GM11168 (cell line): ENCODE data around the gene MAGEF1.

Experiments
- in situ Hi-C: fragments of 300-500 bp; cut with MboI; formaldehyde crosslinking; loops from one replicate; pipeline ENCODE4 v1.12.0; 2022; ENCODE audit warnings: low sequenced_read_pairs; ENCODE audit not compliant: unreplicated experiment

Gene MAGEF1

GRCh38 chr3:184711493-184712247, at the start of gene MAGEF1:
Gene MAGEF1 (minus strand): TSS chr3:184712064. CDS start chr3:184711821, 243 bp downstream.
- in situ Hi-C loops: no loop called here

- in situ Hi-C loops: no loop called here
These were observed 49.4 kb upstream of the MAGEF1 start for GRCh38 chr3:184761075-184761841.

- in situ Hi-C loops: no loop called here
These were observed 48.6 kb upstream of the MAGEF1 start for GRCh38 chr3:184760337-184761074.

GRCh38 chr3:184759666-184760200, 47.9 kb upstream of the MAGEF1 start:
- in situ Hi-C loops: no loop called here

GRCh38 chr3:184758056-184758455, 46.2 kb upstream of the MAGEF1 start:
- in situ Hi-C loops: no loop called here

- in situ Hi-C loops: no loop called here
These were observed 45.3 kb upstream of the MAGEF1 start for GRCh38 chr3:184757022-184757651.

- in situ Hi-C loops: no loop called here
These were observed 44.5 kb upstream of the MAGEF1 start for GRCh38 chr3:184756151-184757021.

- in situ Hi-C loops: no loop called here
These were observed 43.5 kb upstream of the MAGEF1 start for GRCh38 chr3:184755315-184755731.

GRCh38 chr3:184752361-184752760, 40.5 kb upstream of the MAGEF1 start:
- in situ Hi-C loops: no loop called here

- in situ Hi-C loops: no loop called here
These were observed 39.6 kb upstream of the MAGEF1 start for GRCh38 chr3:184751204-184752040.

- in situ Hi-C loops: no loop called here
These were observed 38.7 kb upstream of the MAGEF1 start for GRCh38 chr3:184750349-184751083.

- in situ Hi-C loops: no loop called here
These were observed 37.4 kb upstream of the MAGEF1 start for GRCh38 chr3:184749168-184749744.

- in situ Hi-C loops: no loop called here
These were observed 36.6 kb upstream of the MAGEF1 start for GRCh38 chr3:184748219-184749135.

GRCh38 chr3:184746131-184747120, 34.6 kb upstream of the MAGEF1 start:
- in situ Hi-C loops: no loop called here

GRCh38 chr3:184745526-184745925, 33.7 kb upstream of the MAGEF1 start:
- in situ Hi-C loops: no loop called here
